GM18861 (cell line): ENCODE results near the gene ZNF358.
"Not testable (repeated sequence)": the region's sequence is repeated elsewhere in the genome, so short reads cannot be mapped to it uniquely, and the experiment has no call there.

Experiments used
- ATAC-seq: cut with Tn5 transposase; IDR thresholded peaks from one replicate; pipeline ENCODE4 v1.9.1; 2021; ENCODE audit not compliant: unreplicated experiment

The ZNF358 gene

DNA sequence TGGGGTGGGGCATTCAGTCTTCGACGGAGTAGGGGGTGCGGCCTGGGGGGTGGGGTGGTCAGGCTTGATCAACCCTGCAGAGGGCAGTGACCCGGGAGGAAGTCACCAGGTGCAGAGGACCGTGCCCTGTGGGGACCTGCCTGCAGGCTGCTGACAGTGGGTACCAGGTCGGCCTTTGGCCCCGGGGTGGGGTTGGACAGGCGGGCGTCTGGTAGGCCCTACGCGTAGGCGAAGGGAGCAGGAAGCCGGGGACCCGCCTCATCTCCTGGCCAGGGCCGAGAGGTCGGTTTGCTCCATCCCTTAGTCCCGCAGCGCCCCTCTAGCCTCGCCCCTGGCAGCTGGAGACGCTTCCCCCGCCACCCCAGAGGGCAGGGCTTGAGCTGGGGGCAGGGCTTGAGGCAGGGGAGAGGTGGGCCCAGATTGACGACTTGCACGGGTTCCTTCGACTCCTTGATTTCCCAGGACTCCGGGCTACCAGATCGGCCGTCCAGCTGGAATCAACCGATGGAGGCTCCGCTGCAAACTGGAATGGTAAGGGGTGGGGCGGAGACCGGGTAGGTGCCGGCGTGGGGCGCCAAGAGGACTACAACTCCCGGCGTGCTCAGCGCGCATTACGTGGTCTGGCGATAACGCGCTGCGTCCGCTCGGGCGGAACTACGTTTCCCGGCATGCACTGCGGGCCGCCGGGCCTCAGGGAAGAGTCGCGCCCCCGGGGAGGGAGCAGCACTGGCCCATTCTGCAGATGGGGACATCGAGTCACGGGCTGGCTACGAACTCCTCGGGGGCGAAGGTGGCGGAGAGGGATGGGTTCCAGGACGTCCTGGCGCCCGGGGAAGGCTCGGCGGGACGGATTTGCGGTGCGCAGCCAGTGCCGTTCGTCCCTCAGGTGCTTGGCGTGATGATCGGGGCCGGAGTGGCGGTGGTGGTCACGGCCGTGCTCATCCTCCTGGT, 19.4 kb downstream of the ZNF358 start, which contains the start of gene PNPLA6:
TSS of gene PNPLA6 (plus strand) at position 671 of the 951 bp plus-strand sequence. CDS start at position 743, 72 bp downstream.
- ATAC-seq: peak; percentile 69

DNA sequence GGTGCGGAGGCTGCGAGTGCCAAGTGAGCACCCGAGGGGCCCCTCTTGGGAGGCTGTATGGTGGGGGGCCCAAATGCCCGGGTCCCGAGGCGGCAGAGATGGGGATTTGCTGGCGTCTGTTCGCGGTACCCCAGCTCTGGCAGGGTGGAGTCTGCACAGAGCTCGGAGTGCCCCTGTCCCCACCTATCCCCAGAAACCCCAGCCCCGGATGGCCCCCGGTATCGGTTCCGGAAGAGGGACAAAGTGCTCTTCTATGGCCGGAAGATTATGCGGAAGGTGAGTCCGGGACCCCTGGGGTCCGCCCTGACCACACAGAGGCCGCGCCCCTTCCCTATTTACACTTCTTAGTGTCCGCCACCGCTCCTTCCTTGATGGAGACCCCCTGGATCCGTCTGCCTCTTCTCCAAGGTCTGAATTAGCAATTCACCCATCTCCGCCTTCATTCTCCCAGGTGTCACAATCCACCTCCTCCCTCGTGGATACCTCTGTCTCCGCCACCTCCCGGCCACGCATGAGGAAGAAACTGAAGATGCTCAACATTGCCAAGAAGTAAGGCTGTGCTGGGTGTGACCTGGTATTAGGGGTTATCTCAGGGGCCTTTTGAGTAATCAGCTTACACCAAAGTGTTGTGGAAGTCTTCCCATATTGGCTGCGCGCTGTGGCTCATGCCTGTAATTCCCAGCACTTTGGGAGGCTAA, 20.2 kb downstream of the ZNF358 start:
- ATAC-seq: no peak

DNA sequence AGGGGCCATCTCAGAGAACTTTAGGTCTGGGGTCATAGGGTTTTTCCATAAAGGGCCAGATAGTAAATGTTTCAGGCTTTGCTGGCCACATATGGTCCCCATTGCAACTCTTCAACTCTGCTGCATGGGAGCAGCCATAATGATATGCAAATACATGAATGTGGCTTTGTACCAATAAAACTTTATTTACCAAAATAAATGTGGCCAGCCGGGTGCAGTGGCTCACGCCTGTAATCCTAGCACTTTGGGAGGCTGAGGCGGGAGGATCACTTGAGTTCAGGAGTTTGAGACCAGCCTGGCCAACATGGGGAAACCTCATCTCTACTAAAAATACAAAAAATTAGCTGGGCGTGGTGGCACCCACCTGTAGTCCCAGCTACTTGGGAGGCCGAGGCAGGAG, 23.1 kb downstream of the ZNF358 start:
- not testable (repeated sequence) for ATAC-seq

DNA sequence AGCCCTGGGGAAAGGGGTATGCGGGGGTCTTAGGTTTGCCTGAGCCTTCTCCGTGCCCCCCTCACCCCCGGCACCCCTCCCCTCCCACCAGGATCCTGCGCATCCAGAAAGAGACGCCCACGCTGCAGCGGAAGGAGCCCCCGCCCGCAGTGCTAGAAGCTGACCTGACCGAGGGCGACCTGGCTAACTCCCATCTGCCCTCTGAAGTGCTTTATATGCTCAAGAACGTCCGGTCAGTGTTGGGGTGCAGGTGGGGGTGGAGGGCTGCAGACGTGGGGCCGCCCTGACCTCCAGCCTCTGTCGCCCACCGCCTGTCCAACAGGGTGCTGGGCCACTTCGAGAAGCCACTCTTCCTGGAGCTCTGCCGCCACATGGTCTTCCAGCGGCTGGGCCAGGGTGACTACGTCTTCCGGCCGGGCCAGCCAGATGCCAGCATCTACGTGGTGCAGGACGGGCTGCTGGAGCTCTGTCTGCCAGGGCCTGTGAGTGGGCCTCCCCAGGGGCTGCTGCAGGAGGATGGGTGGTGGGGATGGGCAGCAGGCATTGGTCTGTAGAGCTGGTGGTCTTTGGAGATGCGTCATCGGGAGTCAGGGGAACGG, 24.0 kb downstream of the ZNF358 start:
- no peak for ATAC-seq

DNA sequence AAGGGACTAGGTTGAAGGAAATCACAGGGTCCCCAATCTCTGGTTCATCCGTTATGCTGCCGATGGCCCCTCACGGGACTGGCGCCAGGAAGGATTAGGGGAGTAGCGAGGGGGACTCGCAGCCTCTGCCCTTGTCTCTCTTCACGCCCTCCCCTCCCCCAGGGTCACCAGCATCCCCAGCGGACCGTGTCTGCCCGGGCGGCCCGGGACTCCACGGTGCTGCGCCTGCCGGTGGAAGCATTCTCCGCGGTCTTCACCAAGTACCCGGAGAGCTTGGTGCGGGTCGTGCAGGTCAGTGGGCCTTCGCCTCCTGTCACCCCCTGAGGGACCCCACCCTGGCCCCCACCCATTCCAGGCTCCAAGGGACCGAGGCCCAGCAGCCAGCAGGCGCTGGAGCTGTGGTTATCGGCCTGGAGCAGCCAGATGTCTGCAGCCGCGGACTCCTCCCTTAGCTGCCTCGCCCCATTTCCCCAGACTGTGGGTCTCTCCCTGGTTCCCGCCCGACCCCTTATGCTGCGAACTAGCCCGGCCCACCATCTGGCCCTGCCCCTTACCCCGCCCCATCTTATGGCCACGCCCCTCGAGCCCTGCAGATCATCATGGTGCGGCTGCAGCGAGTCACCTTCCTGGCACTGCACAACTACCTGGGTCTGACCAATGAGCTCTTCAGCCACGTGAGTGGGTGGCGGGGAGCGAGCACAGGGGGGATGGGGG, 25.0 kb downstream of the ZNF358 start:
- ATAC-seq: no peak

DNA sequence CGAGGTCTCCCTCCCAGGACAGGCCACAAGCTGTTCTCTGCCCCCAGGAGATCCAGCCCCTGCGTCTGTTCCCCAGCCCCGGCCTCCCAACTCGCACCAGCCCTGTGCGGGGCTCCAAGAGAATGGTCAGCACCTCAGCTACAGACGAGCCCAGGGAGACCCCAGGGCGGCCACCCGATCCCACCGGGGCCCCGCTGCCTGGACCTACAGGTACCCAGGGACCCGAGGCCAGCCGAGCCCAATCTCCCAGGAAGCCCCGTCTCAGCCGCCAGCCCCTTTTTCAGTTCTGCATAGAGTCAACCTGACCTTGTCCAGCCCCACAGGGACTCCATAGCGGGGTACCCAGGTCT, 25.5 kb downstream of the ZNF358 start:
- ATAC-seq: no peak

DNA sequence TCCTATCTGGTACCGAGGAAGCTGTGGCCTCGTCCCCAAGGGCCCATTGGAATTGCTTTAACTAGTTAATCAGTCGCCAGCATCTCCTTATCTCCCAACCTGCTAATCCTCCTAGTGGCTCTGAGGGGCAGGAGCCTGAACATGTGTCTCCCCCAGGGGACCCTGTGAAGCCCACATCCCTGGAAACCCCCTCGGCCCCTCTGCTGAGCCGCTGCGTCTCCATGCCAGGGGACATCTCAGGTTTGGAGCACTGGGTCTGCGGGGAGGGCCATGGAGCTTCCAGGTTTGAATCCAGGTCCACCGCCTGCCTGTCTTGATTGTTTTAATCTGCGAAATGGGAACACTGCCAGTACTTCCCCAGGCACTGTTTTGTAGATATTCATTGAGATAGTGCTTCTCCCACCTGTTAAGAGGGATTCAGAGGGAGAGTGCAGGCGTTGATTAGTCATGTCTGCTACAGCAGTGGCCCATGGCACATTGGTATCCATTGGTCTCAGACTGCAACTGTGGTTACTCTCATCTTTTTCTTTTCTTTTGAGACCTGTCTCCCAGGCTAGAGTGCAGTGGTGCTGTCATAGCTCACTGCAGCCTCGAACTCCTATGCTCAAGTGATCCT, 26.0 kb downstream of the ZNF358 start:
- ATAC-seq: no peak

DNA sequence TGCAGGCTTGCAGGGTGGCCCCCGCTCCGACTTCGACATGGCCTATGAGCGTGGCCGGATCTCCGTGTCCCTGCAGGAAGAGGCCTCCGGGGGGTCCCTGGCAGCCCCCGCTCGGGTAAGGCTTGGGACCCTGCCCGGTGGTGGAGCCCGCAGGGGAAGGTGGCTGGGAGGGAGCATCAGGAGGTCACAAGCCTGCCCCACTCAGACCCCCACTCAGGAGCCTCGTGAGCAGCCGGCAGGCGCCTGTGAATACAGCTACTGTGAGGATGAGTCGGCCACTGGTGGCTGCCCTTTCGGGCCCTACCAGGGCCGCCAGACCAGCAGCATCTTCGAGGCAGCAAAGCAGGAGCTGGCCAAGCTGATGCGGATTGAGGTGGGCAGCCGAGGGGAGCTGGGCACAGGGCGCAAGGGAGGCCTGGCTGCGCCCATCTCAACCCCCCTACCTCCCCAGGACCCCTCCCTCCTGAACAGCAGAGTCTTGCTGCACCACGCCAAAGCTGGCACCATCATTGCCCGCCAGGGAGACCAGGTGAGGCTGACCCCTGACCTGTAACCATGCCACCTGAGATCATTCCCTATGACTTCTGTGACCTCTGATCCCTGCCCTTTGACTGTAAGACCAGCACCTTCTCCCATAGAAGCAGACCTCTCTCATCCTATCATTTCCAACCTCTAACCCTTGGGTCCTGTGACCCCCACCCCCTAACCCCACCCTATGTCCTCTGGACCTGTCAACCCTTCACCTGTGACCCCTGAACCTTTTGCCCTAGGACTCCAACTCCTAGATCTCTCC, 26.8 kb downstream of the ZNF358 start:
- ATAC-seq: no peak

DNA sequence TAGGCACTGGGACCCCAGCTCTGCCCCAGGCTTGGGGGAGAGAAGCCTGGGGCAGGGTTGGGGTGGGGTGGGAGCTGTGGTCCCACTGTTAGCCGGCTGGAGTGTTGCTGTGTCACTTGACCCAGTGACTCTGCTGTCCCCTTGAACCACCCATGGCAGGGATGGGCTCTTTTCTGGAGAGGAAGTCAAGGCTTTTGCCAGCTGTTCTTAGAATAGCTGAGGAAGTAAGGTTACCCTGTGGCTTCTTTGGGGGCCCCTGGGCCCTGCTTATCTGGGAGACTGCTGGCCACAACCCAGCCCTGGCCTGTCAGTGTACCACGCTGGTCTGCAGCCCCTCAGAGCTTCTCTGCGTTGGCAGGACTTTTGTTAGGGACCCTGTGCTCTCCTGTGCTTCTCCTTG, 28.7 kb downstream of the ZNF358 start:
- ATAC-seq: no peak

DNA sequence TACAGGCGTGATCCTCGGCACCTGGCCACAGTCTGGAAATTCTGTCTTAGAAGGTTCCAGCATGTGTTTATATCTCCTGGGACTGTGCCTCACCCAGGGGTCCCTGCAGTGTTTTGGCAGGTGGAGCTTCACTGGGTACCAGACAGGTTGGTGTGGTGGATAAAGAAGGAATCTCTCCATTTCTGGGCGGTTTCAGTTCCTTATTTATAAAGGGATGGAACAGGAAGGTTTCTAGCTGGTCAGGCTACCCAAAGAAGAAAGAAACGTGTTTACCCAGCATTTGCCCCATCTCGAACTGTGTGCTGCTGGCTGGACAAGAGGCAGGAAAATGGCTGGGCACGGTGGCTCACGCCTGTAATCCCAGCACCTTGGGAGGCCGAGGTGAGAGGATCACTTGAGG, 29.4 kb downstream of the ZNF358 start:
- ATAC-seq: no peak

DNA sequence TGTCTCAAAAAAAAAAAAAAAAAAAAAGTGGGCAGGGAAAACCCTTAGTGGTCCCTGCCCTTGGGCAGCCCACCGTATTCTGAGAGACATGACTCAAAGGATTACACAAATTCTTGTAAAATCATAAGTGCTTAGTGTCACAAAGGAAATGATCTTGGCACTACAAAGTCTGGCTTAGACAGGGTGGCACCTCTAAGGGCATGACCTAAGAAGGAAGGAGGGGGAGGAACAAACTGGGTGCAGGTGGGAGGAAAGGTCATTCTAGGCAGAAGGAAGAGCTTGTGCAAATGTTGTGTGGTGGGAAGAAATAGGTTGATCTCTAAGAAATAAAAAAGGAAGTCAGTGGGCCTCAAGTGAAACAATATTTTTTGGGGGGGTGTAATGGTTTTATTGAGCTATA, 30.0 kb downstream of the ZNF358 start:
- no peak for ATAC-seq

DNA sequence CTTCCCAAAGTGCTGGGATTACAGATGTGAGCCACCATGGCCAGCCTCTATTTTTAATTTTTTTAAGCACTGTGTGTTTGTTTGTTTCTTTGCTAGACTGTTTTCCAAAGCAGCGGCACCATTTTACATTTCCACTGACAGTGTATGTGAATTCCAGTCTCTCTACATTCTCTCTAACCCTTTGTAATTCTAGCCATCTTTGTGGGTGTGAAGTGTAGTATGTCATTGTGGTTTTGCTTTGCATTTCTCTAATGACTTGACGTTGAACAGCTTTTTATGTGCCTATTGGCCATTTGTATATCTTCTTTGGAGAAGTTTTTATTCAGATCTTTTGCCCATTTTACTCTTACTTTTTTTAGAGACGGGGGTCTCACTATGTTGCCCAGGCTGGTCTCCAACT, 31.3 kb downstream of the ZNF358 start:
- no peak for ATAC-seq

DNA sequence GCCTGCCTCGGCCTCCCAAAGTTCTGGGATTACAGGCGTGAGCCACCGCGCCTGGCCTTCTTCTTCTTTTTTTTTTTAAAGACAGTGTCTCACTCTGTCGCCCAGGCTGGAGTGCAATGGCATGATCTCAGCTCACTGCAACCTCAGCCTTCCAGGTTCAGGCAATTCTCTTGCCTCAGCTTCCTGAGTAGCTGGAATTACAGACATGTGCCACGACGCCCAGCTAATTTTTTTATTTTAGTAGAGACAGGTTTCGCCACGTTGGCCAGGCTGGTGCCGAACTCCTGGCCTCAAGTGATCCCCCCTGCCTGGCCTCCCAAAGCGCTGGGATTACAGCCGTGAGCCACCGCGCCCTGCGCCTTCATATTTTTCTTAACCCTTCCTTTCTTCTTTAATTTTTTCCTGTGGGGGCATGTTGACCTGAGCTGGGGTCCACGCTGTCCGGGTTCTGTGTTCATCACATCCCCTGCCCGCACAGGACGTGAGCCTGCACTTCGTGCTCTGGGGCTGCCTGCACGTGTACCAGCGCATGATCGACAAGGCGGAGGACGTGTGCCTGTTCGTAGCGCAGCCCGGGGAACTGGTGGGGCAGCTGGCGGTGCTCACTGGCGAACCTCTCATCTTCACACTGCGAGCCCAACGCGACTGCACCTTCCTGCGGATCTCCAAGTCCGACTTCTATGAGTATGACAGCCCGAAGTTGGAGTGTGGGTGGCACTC, 33.7 kb downstream of the ZNF358 start:
- no peak for ATAC-seq

DNA sequence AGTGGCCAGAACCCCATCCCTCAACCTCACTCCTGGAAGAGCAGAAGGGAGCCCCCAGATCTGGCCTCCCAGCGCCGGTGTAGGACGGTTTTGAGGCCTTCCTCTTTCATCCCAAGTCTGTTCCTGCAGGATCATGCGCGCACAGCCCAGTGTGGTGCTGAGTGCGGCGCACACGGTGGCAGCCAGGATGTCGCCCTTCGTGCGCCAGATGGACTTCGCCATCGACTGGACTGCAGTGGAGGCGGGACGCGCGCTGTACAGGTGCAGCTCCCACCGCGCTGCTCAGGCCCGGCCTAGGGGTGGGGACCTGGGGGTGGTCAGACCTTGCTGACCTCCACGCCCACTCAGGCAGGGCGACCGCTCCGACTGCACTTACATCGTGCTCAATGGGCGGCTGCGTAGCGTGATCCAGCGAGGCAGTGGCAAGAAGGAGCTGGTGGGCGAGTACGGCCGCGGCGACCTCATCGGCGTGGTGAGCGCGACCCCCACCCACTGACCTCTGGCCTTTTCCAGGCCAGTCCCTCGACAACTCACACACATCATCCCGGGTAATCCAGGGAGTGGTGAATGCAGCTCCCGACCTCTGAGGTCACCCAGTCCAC, 34.4 kb downstream of the ZNF358 start:
- no peak for ATAC-seq

DNA sequence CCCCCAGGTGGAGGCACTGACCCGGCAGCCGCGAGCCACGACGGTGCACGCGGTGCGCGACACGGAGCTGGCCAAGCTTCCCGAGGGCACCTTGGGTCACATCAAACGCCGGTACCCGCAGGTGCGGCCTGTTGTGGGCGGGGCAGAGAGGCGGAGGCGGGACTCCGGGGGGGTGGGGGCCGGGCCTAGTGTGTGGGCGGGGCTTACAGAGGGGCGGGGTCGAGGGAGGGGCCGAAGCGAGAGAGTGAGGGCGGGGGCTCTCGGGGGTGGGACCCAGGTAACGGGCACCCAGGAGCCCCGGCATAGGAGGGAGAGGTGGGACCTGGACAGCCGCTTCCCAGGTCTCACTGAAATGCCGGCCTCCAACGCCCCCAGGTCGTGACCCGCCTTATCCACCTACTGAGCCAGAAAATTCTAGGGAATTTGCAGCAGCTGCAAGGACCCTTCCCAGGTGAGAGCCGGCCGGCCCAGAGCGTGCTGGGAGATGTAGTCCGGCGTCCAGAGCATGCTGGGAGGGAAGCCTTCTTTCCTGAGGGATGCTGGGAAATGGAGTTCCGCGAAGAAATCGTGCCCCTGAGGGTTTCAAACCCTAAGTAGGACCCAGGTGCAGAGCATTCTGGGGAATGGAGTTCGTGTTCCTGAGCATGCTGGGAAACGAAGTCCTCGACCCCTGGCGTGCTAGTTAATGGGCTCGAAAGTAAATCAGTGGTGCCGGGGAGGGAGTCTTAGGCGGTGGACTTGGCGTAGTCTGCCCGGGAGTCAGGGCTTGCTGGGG, 35.3 kb downstream of the ZNF358 start:
- ATAC-seq: no peak

DNA sequence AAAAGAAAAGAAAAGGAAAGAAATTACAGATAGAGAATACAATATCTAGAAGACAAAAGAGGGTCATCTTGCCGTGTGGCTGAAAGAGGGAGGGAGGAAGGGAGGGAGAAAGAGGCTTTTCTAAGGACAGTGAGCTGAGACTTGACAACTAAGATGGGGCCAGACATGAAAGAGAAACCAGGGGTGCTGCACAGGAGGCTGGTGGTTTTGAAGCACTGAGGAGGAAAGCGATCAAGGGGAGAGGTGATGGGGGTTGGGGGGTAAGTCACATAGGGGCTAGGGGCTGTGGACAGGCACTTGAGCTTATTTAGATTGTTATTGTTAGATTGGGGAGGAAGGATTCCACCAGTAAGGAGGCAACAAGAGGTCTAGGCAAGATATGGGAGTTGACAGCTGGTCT, 36.9 kb downstream of the ZNF358 start:
- ATAC-seq: no peak

DNA sequence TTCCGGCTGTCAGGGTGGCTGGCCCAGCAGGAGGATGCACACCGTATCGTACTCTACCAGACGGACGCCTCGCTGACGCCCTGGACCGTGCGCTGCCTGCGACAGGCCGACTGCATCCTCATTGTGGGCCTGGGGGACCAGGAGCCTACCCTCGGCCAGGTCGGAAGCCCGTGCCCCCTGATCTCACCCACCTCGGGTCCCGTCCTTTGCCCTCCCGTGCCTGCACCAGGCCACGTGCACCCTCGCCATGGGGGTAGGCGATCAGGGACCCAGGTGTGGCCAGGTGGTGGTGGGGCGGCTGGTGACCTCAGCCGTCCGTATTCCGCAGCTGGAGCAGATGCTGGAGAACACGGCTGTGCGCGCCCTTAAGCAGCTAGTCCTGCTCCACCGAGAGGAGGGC, 38.7 kb downstream of the ZNF358 start:
- ATAC-seq: no peak
